Astrocyte of the spinal cord (primary cell): ENCODE data around the gene UGT1A7.

Source experiments
- DNase-seq: peaks from one replicate; pipeline ENCODE4 v3.0.0; 2011; ENCODE audit warnings: low read depth, low spot score
- H3K4me3 ChIP-seq: 2 replicates; pipeline ENCODE4 v1.5.1; 2011; ENCODE audit warnings: low read depth, mild to moderate bottlenecking, low read length, moderate library complexity
- CTCF ChIP-seq: IDR thresholded peaks from 2 replicates; pipeline ENCODE4 v1.5.1; 2012; ENCODE audit warnings: low read depth, mild to moderate bottlenecking, low read length, inconsistent platforms
- in situ Hi-C: cut with HindIII; loops from 2 replicates; pipeline ENCODE4 v1.10.0; 2017; ENCODE audit warnings: low sequenced_read_pairs

Gene UGT1A7

GRCh38 chr2:233803292-233803911, 121.7 kb downstream of the UGT1A7 start:
- no peak for TF ChIP-seq CTCF
- in situ Hi-C loops: no loop called here
- H3K4me3 ChIP-seq: no peak overlapping the region
- DNase-seq: no peak

GRCh38 chr2:233803994-233804393, 122.3 kb downstream of the UGT1A7 start:
- in situ Hi-C loops: no loop called here
- no peak for TF ChIP-seq CTCF
- no peak for DNase-seq

GRCh38 chr2:233807215-233807865, 125.6 kb downstream of the UGT1A7 start:
- in situ Hi-C loops: no loop called here
- H3K4me3 ChIP-seq: no peak overlapping the region
- no peak for TF ChIP-seq CTCF
- no peak for DNase-seq

More at GRCh38 chr2:233803994-233804393, 122.3 kb downstream of the UGT1A7 start:
- H3K4me3 ChIP-seq: no peak overlapping the region

- in situ Hi-C loops: no loop called here
- no peak overlapping the region for H3K4me3 ChIP-seq
- DNase-seq: no peak
- no peak for TF ChIP-seq CTCF
Observed at GRCh38 chr2:233807966-233808935, 126.5 kb downstream of the UGT1A7 start.

GRCh38 chr2:233810385-233810784, 128.7 kb downstream of the UGT1A7 start:
- no peak for DNase-seq
- in situ Hi-C loops: no loop called here
- TF ChIP-seq CTCF: no peak
- no peak overlapping the region for H3K4me3 ChIP-seq

GRCh38 chr2:233811087-233811486, 129.4 kb downstream of the UGT1A7 start:
- in situ Hi-C loops: no loop called here
- no peak for TF ChIP-seq CTCF
- no peak overlapping the region for H3K4me3 ChIP-seq
- DNase-seq: no peak
